COR-L47 (cell line): ENCODE data around the gene TDRD3.
"Not testable (repeated sequence)": the region's sequence is repeated elsewhere in the genome, so short reads cannot be mapped to it uniquely, and the experiment has no call there.

Experiments
- DNase-seq: peaks from one replicate; lab custom pipeline; 2025; lab: John Stamatoyannopoulos, UW

Gene TDRD3

GRCh38 chr13:60398907-60399589, 2.0 kb downstream of the TDRD3 start:
- DNase-seq = no peak

- no peak for DNase-seq
These were observed 5.0 kb downstream of the TDRD3 start for GRCh38 chr13:60402022-60402421.

GRCh38 chr13:60407095-60407494, 10.1 kb downstream of the TDRD3 start:
- DNase-seq = no peak

- DNase-seq = not testable (repeated sequence)
These were observed 10.8 kb downstream of the TDRD3 start for GRCh38 chr13:60407852-60408251.

- not testable (repeated sequence) for DNase-seq
These were observed 12.7 kb downstream of the TDRD3 start for GRCh38 chr13:60409574-60410292.

GRCh38 chr13:60410299-60410698, 13.3 kb downstream of the TDRD3 start:
- no peak for DNase-seq

GRCh38 chr13:60411464-60411863, 14.4 kb downstream of the TDRD3 start:
- no peak for DNase-seq

GRCh38 chr13:60411983-60412382, 15.0 kb downstream of the TDRD3 start:
- DNase-seq = no peak

- no peak for DNase-seq
These were observed 16.0 kb downstream of the TDRD3 start for GRCh38 chr13:60412909-60413616.

- no peak for DNase-seq
These were observed 17.2 kb downstream of the TDRD3 start for GRCh38 chr13:60414177-60414576.

GRCh38 chr13:60417734-60418133, 20.7 kb downstream of the TDRD3 start:
- DNase-seq = no peak

- DNase-seq = no peak
These were observed 21.9 kb downstream of the TDRD3 start for GRCh38 chr13:60418954-60419353.

- no peak for DNase-seq
These were observed 28.3 kb downstream of the TDRD3 start for GRCh38 chr13:60425332-60425731.

- no peak for DNase-seq
These were observed 29.1 kb downstream of the TDRD3 start for GRCh38 chr13:60426075-60426474.

GRCh38 chr13:60427285-60427684, 30.3 kb downstream of the TDRD3 start:
- no peak for DNase-seq

- DNase-seq = peak; percentile 60
These were observed 34.2 kb downstream of the TDRD3 start for GRCh38 chr13:60431108-60431700.

GRCh38 chr13:60433505-60433904, 36.5 kb downstream of the TDRD3 start:
- DNase-seq = no peak

GRCh38 chr13:60435762-60436374, 38.8 kb downstream of the TDRD3 start:
- no peak for DNase-seq

GRCh38 chr13:60439201-60439600, 42.2 kb downstream of the TDRD3 start:
- DNase-seq = no peak

GRCh38 chr13:60441761-60442160, 44.7 kb downstream of the TDRD3 start:
- no peak for DNase-seq

GRCh38 chr13:60448907-60449510, 52.0 kb downstream of the TDRD3 start:
- DNase-seq = peak; percentile 3

GRCh38 chr13:60453490-60453889, 56.5 kb downstream of the TDRD3 start:
- no peak for DNase-seq
